ENCODE measurements around the gene HOXB1.

Gene HOXB1

GRCh38 chr17:48530887-48531272, at the start of gene HOXB1:
TSS of gene HOXB1 (minus strand) at chr17:48531011. CDS start at chr17:48530904, 107 bp downstream.
- DNase-seq: no peak

DNA sequence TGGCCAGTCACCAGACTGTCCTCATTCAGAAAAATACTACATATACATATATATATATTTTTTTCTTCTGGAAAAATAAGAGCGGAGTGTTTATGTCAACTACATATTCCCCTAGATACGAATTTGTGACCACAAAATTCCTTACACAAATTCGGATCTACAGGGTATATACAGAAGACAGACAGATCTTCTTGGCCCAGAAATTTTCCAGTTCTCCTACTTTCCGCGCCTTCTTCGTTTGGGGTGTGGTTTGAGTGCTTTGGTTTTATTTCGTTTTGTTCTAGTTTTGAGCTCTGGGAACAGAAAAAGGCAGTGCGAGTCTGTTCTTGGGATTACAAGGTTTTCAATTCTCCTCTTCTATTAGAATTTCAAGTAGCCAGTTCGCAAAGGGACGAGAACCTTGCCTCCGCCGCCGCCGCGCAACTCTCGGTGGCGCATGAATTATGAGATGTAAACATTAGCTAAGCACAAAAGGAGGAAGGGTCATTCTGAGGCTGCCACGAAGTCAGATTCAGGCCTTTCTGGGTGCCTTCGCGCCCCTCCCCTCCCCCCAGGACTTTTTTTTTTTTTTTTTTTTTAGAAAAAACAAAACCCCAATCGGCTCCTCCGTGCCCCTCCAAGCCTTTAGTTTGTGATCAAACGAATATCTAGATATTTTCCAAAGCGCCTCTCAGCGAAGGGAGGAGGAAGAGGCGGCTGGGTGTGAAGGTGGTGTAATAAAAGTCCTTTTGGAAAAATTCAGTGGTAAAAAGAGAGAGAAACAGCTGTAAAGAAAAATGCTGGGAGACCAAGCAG, 49.1 kb upstream of the HOXB1 start:
- no peak for DNase-seq

DNA sequence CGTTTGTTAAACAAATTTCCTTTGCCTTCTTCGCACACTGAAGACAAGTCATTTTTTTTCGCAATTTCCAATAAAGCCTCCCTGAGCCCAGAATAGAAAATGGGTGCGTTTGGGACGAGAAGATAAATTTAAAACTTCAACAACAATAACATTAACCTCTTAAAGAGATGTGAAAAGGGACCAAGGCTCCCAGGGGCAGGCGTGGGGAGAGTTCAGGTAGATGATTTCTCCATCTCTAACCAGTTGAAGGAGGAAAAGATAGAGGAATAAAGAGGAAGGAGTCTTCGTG, 48.6 kb upstream of the HOXB1 start:
- DNase-seq: no peak

GRCh38 chr17:48578616-48579470, 48.0 kb upstream of the HOXB1 start:
- DNase-seq: no peak

DNA sequence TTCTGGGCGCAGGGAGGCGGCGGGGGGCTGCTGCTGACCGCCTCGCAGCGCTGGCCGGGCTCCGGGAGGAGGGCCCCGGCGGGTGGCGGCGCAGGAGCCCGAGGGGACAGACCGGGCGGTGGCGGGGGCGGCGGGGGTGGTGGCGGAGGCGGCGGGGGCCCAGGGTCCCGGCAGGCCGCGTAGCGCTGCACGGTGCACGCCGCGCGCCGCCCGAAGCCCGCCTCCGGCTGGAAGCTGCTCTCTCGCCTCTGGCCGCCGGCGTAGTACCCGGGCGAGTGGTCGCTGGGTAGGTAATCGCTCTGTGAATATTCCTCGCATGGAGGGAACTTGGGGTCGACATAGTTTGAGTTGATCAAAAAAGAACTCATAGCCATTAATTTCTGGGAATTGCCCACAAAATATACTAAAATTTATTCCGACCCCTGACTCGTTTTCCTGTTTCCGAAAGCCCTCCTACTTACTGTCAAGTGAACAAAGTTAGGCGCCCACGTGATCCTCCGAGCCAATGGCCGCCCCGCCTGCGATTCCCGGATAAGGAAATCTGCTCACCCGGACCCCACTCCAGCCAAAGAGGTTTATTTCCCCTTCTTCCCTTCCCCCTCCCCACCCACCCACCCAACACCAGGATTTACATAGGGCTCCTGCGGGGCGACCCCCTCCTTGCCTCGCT, 47.3 kb upstream of the HOXB1 start, which contains the start of gene HOXB4:
Gene HOXB4 (minus strand): TSS at position 405 of the 670 bp plus-strand sequence. CDS start 31 bp downstream, at position 374.
- DNase-seq: no peak

DNA sequence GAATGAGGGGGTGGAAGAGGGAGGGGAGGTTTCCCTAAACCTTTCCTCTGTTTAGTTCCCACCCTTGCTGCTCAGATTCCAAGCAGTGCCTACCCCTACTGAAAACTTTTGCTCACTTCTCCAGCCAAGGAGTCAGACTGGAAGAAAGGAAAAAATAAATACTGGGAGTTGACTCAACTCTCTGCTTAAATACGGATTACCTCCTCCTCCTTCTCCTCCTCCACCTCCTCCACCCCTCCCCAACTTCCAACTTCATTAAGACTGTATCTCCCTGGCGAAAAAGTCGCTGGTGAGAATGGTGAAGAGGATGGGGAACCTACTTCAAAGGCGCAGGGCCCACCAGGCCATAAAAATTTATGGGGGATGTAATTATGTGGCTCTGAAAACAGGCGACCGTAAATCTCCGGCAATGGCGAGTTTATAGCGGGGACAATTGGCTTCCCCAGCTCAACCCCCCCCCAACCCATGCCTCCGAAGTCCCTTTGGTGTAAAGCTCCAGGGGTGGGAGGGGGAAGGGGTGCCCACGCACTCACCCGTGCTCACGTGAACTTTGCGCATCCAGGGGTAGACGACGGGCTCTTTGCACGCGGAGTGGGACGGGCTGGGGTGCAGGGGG, 46.6 kb upstream of the HOXB1 start:
- no peak for DNase-seq

DNA sequence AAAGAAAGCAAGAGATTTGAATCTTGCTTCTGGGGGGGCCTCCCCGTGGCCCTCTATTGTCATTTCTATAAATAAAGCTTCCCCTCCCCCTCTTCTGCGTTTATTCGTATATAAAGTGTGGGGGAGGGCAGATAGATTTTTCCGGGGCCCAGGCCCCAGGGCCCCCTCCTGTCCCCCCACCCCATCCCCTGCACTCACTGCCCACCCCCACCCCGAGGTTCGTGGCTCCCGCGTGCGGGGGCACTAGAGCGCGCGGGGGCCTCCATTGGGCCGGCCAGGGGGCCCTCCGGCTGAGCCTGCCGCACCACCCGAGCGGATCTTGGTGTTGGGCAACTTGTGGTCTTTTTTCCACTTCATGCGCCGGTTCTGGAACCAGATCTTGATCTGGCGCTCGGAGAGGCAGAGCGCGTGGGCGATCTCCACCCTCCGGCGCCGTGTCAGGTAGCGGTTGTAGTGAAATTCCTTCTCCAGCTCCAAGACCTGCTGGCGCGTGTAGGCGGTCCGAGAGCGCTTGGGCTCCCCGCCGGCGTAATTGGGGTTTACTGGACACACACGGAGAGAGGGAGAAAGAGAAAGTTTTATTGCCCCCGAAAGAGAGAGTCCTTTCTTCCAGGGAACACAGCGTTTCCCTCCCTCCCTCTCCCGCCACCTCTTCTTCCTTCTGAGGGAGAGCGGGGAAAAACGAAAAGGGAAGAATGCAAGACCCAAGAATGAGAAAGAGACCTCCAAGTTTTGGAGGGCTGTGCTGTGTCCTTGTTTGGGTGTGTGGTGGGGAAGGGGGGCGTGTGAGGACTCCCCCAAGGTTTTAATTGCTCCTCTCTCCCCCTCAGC, 45.9 kb upstream of the HOXB1 start:
- DNase-seq: no peak

DNA sequence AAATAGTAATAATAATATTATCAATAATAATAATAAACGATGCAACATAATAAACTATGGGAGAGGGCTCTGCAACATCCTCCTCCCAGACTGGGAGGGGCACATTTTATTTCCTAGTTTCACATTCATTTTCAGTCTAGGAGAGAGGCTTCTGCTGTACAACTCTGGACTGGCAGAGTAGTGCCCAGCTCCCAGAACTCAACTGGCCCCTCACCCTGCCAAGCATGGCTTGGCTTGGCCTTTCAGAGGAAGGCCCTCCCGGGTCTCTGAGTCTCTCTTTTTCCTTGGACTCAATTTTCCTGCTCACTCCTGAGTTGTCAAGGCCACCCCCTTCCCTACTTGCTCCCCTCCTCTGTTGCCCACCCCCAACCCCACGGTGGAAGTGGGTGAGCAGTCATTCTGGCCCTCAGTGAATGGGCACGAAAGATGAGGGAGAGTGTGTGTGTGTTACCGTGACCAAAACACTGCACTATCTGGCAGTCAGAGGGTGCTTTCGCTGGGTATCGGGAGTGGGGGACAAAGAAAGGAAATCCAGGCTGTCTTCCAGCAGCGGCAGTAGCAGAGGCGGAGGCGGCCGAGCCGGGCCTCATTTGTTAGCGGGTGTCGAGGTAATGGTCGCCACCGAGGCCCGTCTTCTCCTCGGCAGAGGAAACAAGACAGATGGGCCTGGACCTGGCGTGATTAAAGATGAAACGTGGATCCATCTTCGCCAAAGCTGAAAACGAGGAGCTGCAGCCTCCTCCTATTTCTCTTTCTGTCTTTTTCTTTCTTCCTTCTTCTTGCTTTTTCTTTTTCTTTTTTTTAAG, 45.1 kb upstream of the HOXB1 start:
- DNase-seq: no peak

DNA sequence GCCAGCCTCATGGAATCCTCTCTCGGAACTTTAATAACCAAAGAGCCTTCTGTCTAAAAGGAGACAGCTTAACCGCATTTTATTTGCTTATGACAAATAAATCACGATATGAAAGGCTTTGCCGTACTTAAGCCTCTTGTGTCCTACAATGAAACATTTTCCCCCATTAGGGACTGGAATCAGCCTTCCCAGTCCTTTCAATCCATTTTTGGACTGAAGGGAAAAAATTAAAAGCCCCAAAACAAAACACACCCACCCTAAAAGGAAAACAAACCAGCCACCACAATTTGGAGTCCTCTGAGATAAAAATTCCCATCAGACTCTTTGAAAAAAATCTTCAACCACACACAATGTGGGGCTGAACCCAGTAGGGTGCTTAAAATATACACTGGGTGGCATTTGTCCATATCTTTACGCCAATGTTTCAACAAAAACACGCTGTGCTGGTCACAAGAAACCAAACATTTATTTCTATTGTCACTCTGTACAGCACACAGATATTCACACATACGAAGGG, 44.3 kb upstream of the HOXB1 start:
- DNase-seq: peak in 1 of 2 experiments; percentile 83

DNA sequence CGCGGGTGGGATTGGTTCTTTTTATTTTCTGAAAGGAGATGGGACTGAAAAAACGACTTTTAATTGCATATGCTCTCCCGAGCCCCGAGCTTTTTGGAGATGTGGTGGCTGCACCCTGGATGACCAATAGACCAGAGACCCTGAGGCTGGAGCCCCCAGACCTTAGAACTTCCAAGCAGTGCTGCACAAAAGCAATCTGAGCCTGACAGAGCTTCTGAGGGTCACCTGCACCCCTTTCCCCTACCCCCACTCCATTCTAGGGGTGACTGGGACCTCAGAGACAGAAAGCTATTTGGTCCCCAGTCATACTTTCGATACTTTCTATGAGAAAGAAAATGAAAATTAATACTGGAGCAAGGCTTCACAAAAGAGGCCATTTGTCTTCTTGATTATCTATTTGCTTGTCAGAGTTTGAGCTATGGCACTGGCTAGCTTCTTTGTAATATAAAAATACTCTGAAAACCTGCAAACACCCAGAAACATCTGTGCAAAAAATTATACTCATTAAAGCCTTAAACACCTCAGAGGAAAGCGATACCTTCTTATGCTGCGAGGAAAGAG, 43.8 kb upstream of the HOXB1 start:
- no peak for DNase-seq

GRCh38 chr17:48571826-48572417, 41.1 kb upstream of the HOXB1 start:
- DNase-seq: no peak

DNA sequence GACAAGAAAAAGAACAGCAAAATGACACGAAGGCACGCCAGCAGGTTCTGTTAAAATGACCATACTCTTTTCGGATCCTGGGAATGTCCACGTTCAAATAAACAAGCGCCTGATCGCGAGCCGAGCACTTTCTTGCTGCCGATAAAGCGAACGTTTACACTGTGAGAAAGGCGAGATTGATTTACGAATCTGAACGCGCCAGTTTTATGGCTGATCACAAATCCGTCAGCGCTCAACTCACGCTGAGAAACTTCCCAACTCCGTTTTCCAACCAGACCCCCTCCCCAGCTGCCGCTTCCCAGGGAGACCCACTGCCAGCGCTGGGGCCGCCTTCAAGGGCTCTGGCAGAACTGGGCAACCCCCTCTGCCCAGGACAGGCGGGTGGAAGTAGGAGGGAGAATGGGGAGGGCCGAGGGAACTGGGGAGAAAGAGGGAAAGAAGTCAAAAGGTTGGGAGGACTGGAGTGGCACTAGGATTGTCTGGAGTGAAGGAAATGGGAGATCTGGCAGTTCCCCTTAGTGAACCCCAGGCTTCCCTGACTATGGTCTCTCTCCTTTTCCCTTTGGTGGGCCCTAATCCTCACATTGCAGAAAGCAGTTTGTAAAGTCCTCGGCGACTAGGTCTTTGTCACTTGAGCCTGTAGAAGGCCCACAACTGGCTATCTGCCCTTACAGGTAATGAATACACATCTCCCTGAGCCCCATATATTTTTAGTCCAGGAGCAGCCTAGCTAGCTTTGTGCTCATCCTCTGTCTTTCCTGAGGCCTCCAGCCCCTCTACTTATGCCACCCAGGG, 40.4 kb upstream of the HOXB1 start:
- no peak for DNase-seq

GRCh38 chr17:48570325-48571023, 39.7 kb upstream of the HOXB1 start:
- no peak for DNase-seq

DNA sequence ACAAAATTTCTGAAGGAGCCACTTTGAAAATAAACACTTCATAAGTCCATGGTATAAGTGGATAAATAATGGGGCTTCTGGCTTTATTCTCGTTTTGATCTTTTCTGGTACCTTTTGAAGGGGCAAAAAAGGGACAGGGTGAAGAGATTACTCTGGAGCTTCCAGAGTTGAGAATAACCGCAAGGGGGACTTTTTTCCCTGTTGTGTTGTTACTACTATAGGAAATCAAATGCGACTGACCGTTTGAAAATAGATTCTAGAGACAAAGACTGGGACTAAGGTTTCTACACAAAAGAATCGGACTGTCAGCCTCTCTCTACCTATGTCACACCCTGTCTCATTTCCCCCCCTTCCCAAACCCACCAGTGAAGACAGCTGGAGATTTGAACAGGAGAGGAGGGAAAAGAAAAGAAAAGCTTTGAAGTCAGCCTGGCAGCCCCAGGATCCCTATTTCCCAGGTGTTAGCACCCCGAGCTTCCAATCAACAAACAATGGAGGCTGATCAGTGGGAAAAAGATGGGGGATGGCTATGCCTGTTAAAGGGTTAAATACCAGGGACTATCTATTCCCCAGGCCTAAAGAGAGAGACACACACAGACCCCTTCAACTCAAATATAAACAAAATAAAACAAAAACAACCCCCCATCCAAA, 39.0 kb upstream of the HOXB1 start:
- no peak for DNase-seq

DNA sequence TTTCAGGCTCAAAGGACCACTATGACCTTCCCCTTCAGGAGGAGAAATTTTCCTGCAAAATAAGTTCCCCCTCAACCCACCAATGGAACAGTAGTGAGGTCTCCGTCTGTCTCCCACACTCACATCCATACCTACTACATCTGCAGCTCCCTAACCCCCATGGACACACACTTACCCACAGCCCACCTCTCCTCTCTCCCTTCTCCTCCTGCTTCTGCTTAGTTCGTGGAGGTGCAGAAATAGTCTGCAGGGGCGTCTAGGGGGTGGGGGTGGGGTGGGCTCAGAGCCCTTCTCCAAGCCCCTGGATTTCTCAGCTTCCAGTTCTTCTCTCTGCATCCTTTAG, 38.4 kb upstream of the HOXB1 start:
- no peak for DNase-seq

DNA sequence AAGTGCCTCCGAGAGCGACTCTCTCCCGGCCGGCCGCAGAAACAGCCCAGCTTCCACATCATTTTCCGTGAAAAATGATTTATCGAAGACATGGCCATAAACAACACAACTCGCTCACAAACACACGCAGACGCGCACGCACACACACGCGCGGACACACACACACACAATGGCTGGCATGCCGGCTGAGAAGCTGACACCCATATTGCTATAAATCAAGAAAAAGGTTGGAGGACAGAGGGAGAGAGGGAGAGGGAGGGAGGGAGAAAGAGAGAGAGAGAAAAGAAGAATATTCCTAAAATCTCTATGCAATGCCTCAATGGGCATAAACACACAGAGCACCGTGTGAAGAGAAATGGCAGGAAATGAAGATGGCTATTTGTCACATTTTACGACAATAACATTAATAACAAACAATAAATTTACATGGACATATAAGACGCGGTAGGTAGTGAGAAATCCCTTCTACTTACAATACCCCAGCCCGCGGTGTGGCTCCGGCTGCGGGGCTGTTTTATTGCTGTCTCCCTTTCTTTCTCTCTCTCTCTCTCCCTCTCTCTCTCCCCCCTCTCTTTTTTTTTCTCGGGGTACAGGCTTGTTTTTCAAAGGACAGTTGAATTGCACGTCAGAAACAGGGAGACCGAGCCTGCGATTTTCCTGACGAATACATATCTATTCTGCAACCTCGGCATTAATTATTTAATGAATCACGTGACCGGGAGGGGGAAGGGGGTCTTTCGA, 37.9 kb upstream of the HOXB1 start:
- no peak for DNase-seq

- DNase-seq: no peak
Measured at GRCh38 chr17:48567646-48568354, 37.0 kb upstream of the HOXB1 start.
